ENCODE data around the gene PCSK5. TPM values are rescaled to one million over a fixed set of nuclear protein-coding genes. Genes with fewer than 3 reads are reported as not detected.

The PCSK5 gene
- total RNA-seq, 1 experiment from 2014 or later = 7.5 TPM

DNA sequence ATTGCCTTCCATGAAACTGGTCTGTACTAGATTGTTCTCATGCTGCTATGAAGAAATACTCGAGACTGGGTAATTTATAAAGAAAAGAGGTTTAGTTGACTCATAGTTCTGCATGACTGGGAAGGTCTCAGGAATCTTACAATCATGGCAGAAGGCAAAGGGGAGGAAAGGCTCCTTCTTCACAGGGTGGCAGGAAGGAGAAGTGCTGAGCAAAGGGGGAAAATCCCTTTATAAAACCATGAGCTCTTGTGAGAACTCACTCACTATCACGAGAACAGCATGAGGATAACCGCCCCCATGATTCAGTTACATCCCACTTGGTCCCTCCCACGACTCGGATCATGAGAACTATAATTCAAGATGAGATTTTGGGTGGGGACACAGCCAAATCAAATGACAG, 340.5 kb downstream of the PCSK5 start:
- Histone ChIP-seq H2BK12ac (ENCODE audit: insufficient read length, low read depth, low read length) (no peak overlapping the region), H3K4me1 (ENCODE audit: insufficient read depth, low read length) (no peaks in the 10 kb centered on the region; the same call in 1 of the 2 replicates), H3K18ac (ENCODE audit: insufficient read length, low read depth, low read length) (no peak overlapping the region), H3K4me2 (ENCODE audit: insufficient read depth, insufficient read length, low read length) (no peak overlapping the region), H3K4ac (ENCODE audit: low read depth, low read length) (no peak overlapping the region), H2BK5ac (ENCODE audit: insufficient read length, low read length) (no peak overlapping the region), H3K27ac (ENCODE audit: insufficient read length, low read depth, low read length) (no peak overlapping the region), H3K14ac (ENCODE audit: insufficient read depth, low read length) (no peak overlapping the region), H3K23me2 (ENCODE audit: insufficient read length, low read depth, low read length, poor library complexity, severe bottlenecking) (no peaks in the 10 kb centered on the region), H4K8ac (replicated peaks; ENCODE audit: insufficient read length, low read depth, low read length) (no peak overlapping the region), H2BK20ac (ENCODE audit: low read depth, low read length, poor library complexity, severe bottlenecking) (no peak overlapping the region), H3K79me2 (ENCODE audit: insufficient read depth, low read length) (no peaks in the 10 kb centered on the region), H3K9me3 (ENCODE audit: control insufficient read depth, low read depth, low read length) (no peaks in the 10 kb centered on the region), H2BK120ac (ENCODE audit: low read depth, low read length, poor library complexity, severe bottlenecking) (no peak overlapping the region), H3K9ac (ENCODE audit: extremely low read depth, insufficient read length, low read length) (no peak overlapping the region), H3K23ac (ENCODE audit: insufficient read length, low read depth, low read length) (no peak overlapping the region), H3K79me1 (ENCODE audit: insufficient read depth, low read depth, low read length, poor library complexity, severe bottlenecking) (no peaks in the 10 kb centered on the region), H3K56ac (ENCODE audit: insufficient read length, low read depth, low read length) (no peak overlapping the region), H2BK15ac (ENCODE audit: low read depth, low read length) (no peak overlapping the region), H4K5ac (ENCODE audit: insufficient read length, low read depth, low read length) (no peak overlapping the region), H3T11ph (ENCODE audit: low read length) (no peak overlapping the region), H3K27me3 (ENCODE audit: insufficient read depth, low read length) (no peaks in the 10 kb centered on the region), H2AFZ (ENCODE audit: low read length) (no peak overlapping the region), H2AK5ac (ENCODE audit: insufficient read length, low read length) (no peak overlapping the region), H4K20me1 (ENCODE audit: control insufficient read depth, insufficient read depth, insufficient read length) (no peaks in the 10 kb centered on the region), H4K91ac (ENCODE audit: insufficient read length, low read depth, low read length) (no peak overlapping the region)
- Mint-ChIP-seq H3K4me1 (peaks cover 5 to 6% of the 10 kb centered on the region in 2 experiments; a peak in 2 of 4 replicates), H3K27ac (no peak overlapping the region), H3K36me3 (ENCODE audit: insufficient read depth in 1 of 3, low read depth in 3 of 3) (no peaks in the 10 kb centered on the region), H3K4me3 (no peak overlapping the region), H3K9me3 (0 out of 5 replicates have a peak, but pooled peaks cover 0 to 2% of the 10 kb centered on the region in 2 experiments), H3K27me3 (ENCODE audit: low read depth) (no peaks in the 10 kb centered on the region)
- TF ChIP-seq, protein P1, sequence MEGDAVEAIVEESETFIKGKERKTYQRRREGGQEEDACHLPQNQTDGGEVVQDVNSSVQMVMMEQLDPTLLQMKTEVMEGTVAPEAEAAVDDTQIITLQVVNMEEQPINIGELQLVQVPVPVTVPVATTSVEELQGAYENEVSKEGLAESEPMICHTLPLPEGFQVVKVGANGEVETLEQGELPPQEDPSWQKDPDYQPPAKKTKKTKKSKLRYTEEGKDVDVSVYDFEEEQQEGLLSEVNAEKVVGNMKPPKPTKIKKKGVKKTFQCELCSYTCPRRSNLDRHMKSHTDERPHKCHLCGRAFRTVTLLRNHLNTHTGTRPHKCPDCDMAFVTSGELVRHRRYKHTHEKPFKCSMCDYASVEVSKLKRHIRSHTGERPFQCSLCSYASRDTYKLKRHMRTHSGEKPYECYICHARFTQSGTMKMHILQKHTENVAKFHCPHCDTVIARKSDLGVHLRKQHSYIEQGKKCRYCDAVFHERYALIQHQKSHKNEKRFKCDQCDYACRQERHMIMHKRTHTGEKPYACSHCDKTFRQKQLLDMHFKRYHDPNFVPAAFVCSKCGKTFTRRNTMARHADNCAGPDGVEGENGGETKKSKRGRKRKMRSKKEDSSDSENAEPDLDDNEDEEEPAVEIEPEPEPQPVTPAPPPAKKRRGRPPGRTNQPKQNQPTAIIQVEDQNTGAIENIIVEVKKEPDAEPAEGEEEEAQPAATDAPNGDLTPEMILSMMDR (conservative IDR thresholded peaks at IDR 0.05) = no peak
- WGBS (ENCODE audit: extremely low coverage, insufficient read length, low lambda C conversion rate) = no CpG with 5 or more reads among the region's 5 CpGs
- DNase-seq = no peak

All from H9 (cell line).